ENCODE results near the gene PEX14.
"Not testable (repeated sequence)": the region's sequence is repeated elsewhere in the genome, so short reads cannot be mapped to it uniquely, and the experiment has no call there.

Gene PEX14, protein sequence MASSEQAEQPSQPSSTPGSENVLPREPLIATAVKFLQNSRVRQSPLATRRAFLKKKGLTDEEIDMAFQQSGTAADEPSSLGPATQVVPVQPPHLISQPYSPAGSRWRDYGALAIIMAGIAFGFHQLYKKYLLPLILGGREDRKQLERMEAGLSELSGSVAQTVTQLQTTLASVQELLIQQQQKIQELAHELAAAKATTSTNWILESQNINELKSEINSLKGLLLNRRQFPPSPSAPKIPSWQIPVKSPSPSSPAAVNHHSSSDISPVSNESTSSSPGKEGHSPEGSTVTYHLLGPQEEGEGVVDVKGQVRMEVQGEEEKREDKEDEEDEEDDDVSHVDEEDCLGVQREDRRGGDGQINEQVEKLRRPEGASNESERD

DNA sequence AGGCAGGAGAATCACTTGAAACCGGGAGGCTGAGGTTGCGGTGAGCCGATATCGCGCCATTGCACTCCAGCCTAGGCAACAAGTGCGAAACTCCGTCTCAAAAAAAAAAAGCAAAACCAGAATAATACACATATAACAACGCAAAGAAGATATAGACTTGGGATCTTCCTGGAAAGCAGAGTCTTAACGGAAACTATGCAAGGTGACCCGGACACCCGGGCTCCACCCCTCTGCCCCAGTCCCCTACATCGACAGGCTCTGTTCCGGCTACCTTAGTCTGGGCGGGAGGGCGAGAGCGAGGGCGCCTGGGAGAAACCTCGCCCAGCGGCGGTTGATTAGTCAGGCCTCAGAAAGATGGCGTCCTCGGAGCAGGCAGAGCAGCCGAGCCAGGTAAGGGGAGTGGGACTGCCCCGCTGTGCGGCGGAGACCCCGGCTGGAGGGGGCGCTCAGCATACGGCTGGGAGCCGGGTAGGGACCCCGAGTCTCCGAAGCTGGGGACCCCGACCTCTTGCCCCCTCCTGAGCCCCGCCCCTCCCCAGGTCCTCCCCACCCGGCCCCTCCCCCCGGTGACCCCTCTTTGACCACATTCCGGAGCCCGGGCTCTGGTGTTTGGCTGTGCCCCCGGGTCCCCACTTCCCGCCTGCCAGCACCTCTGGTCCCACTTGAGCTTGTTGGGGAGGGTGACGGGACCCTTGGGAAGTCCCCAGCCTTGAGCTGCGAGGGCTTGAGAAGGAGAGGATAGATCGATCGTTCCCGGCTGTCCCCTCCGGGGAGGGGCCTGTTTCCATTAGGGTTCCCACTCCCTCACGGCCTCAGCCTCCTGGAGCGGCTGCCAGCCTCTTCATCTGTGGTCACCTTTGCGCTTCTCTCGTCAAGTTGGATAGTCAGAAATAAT lies at the start of gene PEX14:
TSS of gene PEX14 (plus strand) at position 338 of the 895 bp plus-strand sequence. CDS start at position 355, 17 bp downstream.
- H3K9ac ChIP-seq (ENCODE audit: low read depth, low read length) = peak within 1 kb of the TSS; percentile 73
- H3K4me3 ChIP-seq (ENCODE audit: low read depth, low read length) = peak within 1 kb of the TSS; percentile 93
- H3K4me1 ChIP-seq (ENCODE audit: control insufficient read depth, insufficient read depth, low read length) = peaks cover 13% of the 10 kb centered on the region; the same call in 1 of the 2 replicates
- H3K27me3 ChIP-seq (ENCODE audit: control insufficient read depth, insufficient read depth, low read length) = no peaks in the 10 kb centered on the region
- peak within 1 kb of the TSS; percentile 79 for H3K27ac ChIP-seq (ENCODE audit: low read depth, low read length)
- peaks cover 4% of the 10 kb centered on the region for H3K36me3 ChIP-seq (ENCODE audit: control insufficient read depth, insufficient read depth, low read length)
- no peaks in the 10 kb centered on the region for H3K9me3 ChIP-seq (ENCODE audit: control insufficient read depth, insufficient read depth, low read length)

- H3K27me3 ChIP-seq (ENCODE audit: control insufficient read depth, insufficient read depth, low read length); H3K36me3 ChIP-seq (ENCODE audit: control insufficient read depth, insufficient read depth, low read length); H3K9ac ChIP-seq (ENCODE audit: low read depth, low read length); H3K4me3 ChIP-seq (ENCODE audit: low read depth, low read length); H3K4me1 ChIP-seq (ENCODE audit: control insufficient read depth, insufficient read depth, low read length); H3K9me3 ChIP-seq (ENCODE audit: control insufficient read depth, insufficient read depth, low read length): not testable (repeated sequence)
- peak overlapping the region; percentile 55 for H3K27ac ChIP-seq (ENCODE audit: low read depth, low read length)
Measured at GRCh38 chr1:10425826-10426534, 48.8 kb upstream of the PEX14 start.

DNA sequence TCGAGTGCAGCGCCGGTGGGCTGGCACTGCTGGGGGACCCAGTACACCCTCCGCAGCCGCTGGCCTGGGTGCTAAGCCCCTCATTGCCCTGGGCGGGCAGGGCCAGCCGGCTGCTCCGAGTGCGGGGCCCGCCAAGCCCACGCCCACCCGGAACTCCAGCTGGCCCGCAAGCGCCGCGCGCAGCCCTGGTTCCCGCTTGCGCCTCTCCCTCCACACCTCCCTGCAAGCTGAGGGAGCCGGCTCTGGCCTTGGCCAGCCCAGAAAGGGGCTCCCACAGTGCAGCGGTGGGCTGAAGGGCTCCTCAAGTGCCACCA lies 48.3 kb upstream of the PEX14 start:
- H3K9ac ChIP-seq (ENCODE audit: low read depth, low read length); H3K36me3 ChIP-seq (ENCODE audit: control insufficient read depth, insufficient read depth, low read length); H3K27ac ChIP-seq (ENCODE audit: low read depth, low read length); H3K27me3 ChIP-seq (ENCODE audit: control insufficient read depth, insufficient read depth, low read length); H3K4me1 ChIP-seq (ENCODE audit: control insufficient read depth, insufficient read depth, low read length); H3K4me3 ChIP-seq (ENCODE audit: low read depth, low read length); H3K9me3 ChIP-seq (ENCODE audit: control insufficient read depth, insufficient read depth, low read length): not testable (repeated sequence)

DNA sequence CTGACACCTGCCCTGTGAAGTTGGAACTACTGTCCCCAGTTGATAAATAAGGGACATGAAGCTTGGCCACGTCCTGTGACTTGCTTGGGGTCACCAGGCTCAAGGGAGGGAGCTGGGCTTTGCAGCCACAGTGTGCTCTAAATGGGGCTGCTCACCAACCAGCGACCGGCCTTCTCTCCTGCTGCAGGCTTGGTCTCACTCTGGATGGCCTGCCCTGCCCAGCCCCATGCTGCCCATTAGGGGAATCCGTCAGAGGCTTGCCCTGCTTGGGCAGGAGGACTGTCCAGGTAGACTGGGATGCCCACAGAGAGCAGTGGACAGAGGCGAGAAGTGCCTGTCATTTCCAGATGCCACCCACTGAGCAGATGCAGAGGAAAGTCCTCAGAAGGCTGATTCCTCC lies 45.8 kb upstream of the PEX14 start:
- H3K36me3 ChIP-seq (ENCODE audit: control insufficient read depth, insufficient read depth, low read length) = no peaks in the 10 kb centered on the region
- H3K4me3 ChIP-seq (ENCODE audit: low read depth, low read length) = no peak overlapping the region
- H3K4me1 ChIP-seq (ENCODE audit: control insufficient read depth, insufficient read depth, low read length) = no peaks in the 10 kb centered on the region
- H3K27me3 ChIP-seq (ENCODE audit: control insufficient read depth, insufficient read depth, low read length) = no peaks in the 10 kb centered on the region
- no peak overlapping the region for H3K9ac ChIP-seq (ENCODE audit: low read depth, low read length)
- no peaks in the 10 kb centered on the region for H3K9me3 ChIP-seq (ENCODE audit: control insufficient read depth, insufficient read depth, low read length)
- H3K27ac ChIP-seq (ENCODE audit: low read depth, low read length) = no peak overlapping the region

DNA sequence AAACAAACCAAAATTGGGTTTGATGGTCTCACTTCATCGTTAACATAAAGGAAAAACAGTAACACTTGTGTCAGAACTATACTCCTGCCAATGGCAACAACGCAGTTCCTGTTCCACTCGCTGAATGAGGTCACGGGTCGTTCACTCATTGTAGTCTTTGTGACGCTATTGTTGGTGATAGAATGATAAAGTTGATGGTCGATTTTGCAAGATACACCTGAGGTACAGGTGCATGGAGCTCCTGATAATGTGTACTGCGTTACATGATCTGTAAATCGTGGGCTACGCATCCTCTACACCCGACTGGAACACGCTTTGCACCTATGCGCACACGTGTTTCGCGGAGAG lies 44.9 kb upstream of the PEX14 start:
- no peaks in the 10 kb centered on the region for H3K36me3 ChIP-seq (ENCODE audit: control insufficient read depth, insufficient read depth, low read length)
- H3K27me3 ChIP-seq (ENCODE audit: control insufficient read depth, insufficient read depth, low read length) = no peaks in the 10 kb centered on the region
- no peaks in the 10 kb centered on the region for H3K9me3 ChIP-seq (ENCODE audit: control insufficient read depth, insufficient read depth, low read length)
- H3K4me3 ChIP-seq (ENCODE audit: low read depth, low read length) = peak overlapping the region; percentile 77
- H3K4me1 ChIP-seq (ENCODE audit: control insufficient read depth, insufficient read depth, low read length) = no peaks in the 10 kb centered on the region
- peak overlapping the region; percentile 93 for H3K9ac ChIP-seq (ENCODE audit: low read depth, low read length)
- H3K27ac ChIP-seq (ENCODE audit: low read depth, low read length) = peak overlapping the region; percentile 98

GRCh38 chr1:10430216-10431069 lies 44.3 kb upstream of the PEX14 start, which contains the start of gene CENPS:
CENPS (plus strand) TSS chr1:10430433; CDS start chr1:10430518, 85 bp downstream.
- Histone ChIP-seq H3K36me3 (ENCODE audit: control insufficient read depth, insufficient read depth, low read length) (no peaks in the 10 kb centered on the region), H3K4me3 (ENCODE audit: low read depth, low read length) (peak within 1 kb of the TSS; percentile 77), H3K9ac (ENCODE audit: low read depth, low read length) (peak within 1 kb of the TSS; percentile 93), H3K27me3 (ENCODE audit: control insufficient read depth, insufficient read depth, low read length) (no peaks in the 10 kb centered on the region), H3K4me1 (ENCODE audit: control insufficient read depth, insufficient read depth, low read length) (no peaks in the 10 kb centered on the region), H3K27ac (ENCODE audit: low read depth, low read length) (peak within 1 kb of the TSS; percentile 98), H3K9me3 (ENCODE audit: control insufficient read depth, insufficient read depth, low read length) (no peaks in the 10 kb centered on the region)

GRCh38 chr1:10431070-10431730 lies 43.5 kb upstream of the PEX14 start:
- H3K4me3 ChIP-seq (ENCODE audit: low read depth, low read length) = peak overlapping the region; percentile 77
- H3K27ac ChIP-seq (ENCODE audit: low read depth, low read length) = peak overlapping the region; percentile 98
- H3K27me3 ChIP-seq (ENCODE audit: control insufficient read depth, insufficient read depth, low read length) = no peaks in the 10 kb centered on the region
- H3K4me1 ChIP-seq (ENCODE audit: control insufficient read depth, insufficient read depth, low read length) = no peaks in the 10 kb centered on the region
- no peaks in the 10 kb centered on the region for H3K36me3 ChIP-seq (ENCODE audit: control insufficient read depth, insufficient read depth, low read length)
- peak overlapping the region; percentile 58; the same call in 1 of the 2 replicates for H3K9ac ChIP-seq (ENCODE audit: low read depth, low read length)
- no peaks in the 10 kb centered on the region for H3K9me3 ChIP-seq (ENCODE audit: control insufficient read depth, insufficient read depth, low read length)

DNA sequence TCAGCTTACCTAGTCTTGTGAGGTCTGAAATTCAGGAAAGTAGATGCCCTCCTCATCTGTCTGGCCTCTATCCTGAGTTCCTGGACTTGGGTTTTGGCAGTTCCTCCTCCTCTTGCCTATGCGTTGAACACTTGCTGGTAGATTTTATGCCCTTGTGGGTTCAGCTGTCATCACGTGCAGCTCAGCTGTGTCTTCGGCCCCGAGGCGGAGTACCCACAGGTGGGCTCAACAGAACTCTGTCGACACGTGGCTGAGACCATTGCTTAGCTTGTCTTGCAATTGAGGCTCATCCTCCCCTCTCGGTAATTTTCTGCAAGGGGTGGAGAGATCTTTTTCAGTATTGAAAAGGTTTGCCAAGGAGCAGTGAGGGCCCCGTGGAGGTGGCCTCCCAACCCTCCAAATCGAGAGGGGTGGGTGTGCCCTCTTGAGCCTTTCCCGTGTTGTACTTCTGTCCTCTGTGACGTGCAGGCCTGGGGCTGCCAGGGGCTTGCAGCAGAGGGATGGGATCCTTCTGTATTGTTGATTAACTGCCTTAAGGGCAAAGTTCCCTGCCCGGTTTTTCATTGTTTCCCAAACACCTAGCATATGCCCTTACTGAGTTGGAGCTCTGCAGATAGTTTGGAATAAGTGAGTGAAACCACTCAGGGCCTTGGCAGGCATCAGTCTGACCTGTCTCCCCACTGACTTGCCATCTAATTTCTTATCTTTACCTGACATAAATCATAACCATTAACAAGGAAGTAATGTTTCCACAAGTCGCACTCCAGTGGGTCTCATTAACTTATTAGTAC lies 41.6 kb upstream of the PEX14 start:
- no peaks in the 10 kb centered on the region for H3K27me3 ChIP-seq (ENCODE audit: control insufficient read depth, insufficient read depth, low read length)
- H3K4me1 ChIP-seq (ENCODE audit: control insufficient read depth, insufficient read depth, low read length) = no peaks in the 10 kb centered on the region
- no peak overlapping the region for H3K9ac ChIP-seq (ENCODE audit: low read depth, low read length)
- H3K4me3 ChIP-seq (ENCODE audit: low read depth, low read length) = no peak overlapping the region
- no peaks in the 10 kb centered on the region for H3K36me3 ChIP-seq (ENCODE audit: control insufficient read depth, insufficient read depth, low read length)
- H3K9me3 ChIP-seq (ENCODE audit: control insufficient read depth, insufficient read depth, low read length) = no peaks in the 10 kb centered on the region
- no peak overlapping the region for H3K27ac ChIP-seq (ENCODE audit: low read depth, low read length)

- Histone ChIP-seq H3K27me3 (ENCODE audit: control insufficient read depth, insufficient read depth, low read length) (no peaks in the 10 kb centered on the region), H3K9ac (ENCODE audit: low read depth, low read length) (no peak overlapping the region), H3K4me1 (ENCODE audit: control insufficient read depth, insufficient read depth, low read length) (no peaks in the 10 kb centered on the region), H3K9me3 (ENCODE audit: control insufficient read depth, insufficient read depth, low read length) (no peaks in the 10 kb centered on the region), H3K4me3 (ENCODE audit: low read depth, low read length) (no peak overlapping the region), H3K27ac (ENCODE audit: low read depth, low read length) (no peak overlapping the region), H3K36me3 (ENCODE audit: control insufficient read depth, insufficient read depth, low read length) (no peaks in the 10 kb centered on the region)
Measured at GRCh38 chr1:10433790-10434189, 41.0 kb upstream of the PEX14 start.
